Adipose tissue (tissue), 3 donors: ENCODE data around the gene CLDN9. TPM values are rescaled to one million over a fixed set of nuclear protein-coding genes. Genes with fewer than 3 reads are reported as not detected.

Experiments used
- H3K27ac ChIP-seq: one replicate; pipeline ENCODE4 v1.5.1; 2013; ENCODE audit warnings: low read depth, low read length
- WGBS, 3 donors: extraction: QIAGEN DNeasy Blood & Tissue Kit; methylation state at CpG; one replicate each; pipeline ENCODE4 v1.1.7; 2013; 5-methylcytosine and 5-hydroxymethylcytosine counted together
- polyA plus RNA-seq, 3 donors: library from polyadenylated mRNA; stranded (reverse); fragments of 200-250 nt; gene quantifications; one replicate each; pipeline ENCODE4 v1.2.3, GENCODE V29; 2013
- donor health status: healthy with polysubstance abuse.
- donor health status: Bipolar disorder and iron deficiency.
- donor health status: healthy.

CLDN9 gene
- polyA plus RNA-seq, 3 donors: 0.30 to 2.8 TPM; not detected in 1

DNA sequence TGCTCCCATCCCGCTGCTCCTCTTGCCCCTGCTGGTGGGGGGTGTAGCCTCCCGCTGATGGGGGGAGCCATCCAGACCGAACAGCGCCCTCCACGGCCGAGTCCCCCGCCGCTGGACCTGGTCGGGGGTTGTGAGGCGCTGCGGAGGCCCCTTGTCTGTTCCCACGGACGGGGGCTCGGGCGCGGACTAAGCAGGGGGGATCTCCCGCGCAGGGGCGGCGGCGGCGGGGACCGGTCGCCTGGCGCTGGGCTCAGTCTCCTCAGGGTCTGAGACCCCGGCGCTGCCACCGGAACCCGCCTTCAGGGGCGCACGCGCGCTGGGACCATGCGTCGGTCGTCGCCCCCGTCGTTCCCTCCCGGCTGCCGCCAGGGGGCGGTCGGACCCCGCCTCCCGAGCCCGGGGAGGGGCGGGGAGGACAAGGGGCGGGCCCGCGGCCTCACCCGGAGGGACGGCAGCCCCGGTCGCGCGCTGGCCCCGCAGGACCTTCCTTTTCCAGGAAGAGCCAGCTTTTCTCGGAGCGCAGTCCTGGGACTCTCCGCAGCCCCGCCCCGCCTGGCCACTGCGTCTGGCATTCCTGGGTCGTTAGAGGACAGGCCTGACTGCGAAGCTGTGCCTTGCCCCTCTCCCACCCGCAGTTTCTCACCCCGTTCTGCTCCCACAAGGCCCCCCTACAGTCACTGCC lies 46.5 kb downstream of the CLDN9 start:
- no peak overlapping the region for H3K27ac ChIP-seq
- WGBS, 3 donors: 0 to 1% (median 0%) methylated on average over 45 to 64 of the region's 67 CpGs

GRCh38 chr16:3059723-3060242 lies 47.1 kb downstream of the CLDN9 start:
- H3K27ac ChIP-seq: no peak overlapping the region
- 55 to 61% (median 56%) methylated on average over 9 of the region's 9 CpGs for WGBS, 3 donors

DNA sequence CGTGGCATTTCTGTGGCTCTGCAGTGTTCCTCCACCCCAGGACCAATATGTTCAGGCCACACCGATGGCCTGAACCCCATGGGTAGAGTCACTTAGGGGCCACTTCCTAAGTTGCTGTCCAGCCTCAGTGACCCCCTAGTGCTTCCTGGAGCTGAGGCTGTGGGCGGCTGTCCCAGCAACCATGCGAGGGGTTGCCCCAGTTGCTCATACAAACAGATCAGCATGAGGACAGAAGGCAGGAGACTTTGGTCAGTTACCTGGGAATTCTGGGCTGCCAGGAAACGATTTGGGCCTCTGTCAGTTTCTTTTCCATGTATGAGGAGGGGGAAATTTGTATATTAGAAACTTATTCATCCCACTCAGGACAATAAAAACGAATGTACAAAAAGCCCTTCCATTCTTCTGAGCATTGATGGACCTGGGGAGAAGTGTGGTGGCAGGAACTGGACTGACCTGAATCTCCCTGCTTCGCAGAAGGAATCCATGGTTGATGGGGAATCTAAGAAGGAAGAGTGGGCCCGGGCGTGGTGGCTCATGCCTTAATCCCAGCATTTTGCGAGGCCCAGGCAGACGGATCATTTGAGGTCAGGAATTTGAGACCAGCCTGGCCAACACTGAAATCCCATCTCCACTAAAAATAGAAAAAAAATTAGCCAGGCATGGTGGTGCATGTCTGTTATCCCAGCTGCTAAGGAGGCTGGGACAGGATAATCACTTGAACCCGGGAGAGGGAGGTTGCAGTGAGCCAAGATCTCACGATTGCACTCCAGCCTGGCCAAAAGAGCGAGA lies 47.8 kb downstream of the CLDN9 start:
- 83 to 87% (median 86%) methylated on average over 14 of the region's 14 CpGs for WGBS, 3 donors
- H3K27ac ChIP-seq: no peak overlapping the region

DNA sequence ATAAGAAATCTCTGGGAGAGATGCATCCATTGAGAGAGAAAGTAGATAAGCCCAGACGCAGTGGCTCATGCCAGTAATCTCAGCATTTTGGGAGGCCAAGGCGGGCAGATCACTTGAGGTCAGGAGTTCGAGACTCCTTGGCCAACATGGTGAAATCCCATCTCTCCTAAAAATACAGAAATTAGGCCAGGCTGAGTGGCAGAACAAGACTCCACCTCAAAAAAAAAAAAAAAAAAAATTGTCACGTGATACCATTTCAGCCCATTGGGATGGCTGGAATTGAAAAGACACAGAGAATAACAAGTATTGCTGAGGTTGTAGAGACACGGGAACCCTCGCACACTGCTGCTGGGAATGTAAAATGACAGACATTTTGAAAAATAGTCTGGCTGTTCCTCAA lies 49.8 kb downstream of the CLDN9 start:
- H3K27ac ChIP-seq: no peak overlapping the region
- 81 to 87% (median 86%) methylated on average over 6 of the region's 6 CpGs for WGBS, 3 donors

DNA sequence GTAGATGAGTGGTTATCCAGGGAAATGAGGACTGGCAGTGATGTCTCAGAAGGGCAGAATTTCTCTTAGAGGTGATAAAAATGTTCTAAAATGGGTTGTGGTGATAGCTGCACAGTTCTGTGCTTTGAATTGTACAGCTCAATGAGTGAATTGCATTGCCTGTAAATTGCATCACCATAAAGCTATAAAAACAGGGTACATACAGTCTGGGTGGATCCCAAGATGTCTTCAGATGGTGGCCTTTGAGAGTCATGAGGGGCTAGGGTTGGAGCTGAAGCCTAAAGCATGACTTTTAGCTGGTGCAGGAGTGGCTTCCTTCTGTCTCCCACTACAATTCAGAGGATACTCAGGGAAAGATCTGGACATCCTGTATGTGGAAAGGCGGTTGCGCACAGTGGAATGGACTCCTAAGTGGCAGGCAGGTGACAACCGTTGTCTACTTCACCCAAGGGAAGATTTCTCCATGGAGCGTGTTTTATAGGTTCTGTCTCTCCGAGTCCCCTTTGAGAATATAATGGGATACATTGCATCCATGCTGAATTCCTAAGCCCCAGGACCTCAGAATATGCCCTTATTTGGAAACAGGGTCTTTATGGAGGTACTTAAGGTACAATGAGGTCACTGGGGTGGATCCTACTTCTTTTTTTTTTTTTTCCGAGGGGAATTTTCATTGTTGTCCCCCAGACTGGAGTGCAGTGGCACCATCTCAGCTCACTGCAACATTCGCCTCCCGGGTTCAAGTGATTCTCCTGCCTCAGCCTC lies 51.1 kb downstream of the CLDN9 start:
- 92 to 98% (median 93%) methylated on average over 8 of the region's 8 CpGs for WGBS, 3 donors
- H3K27ac ChIP-seq: no peak overlapping the region

Other genes starting within 250 kb of the CLDN9 start
- 100 to 1,000 TPM; 158 to 472 (median 364) TPM for gene ELOB, start 235.6 kb upstream of the CLDN9 start, polyA plus RNA-seq
- not detected for gene PRSS33, start 225.4 kb upstream of the CLDN9 start, polyA plus RNA-seq
- not detected for gene PRSS41, start 214.5 kb upstream of the CLDN9 start, polyA plus RNA-seq
- gene PRSS21, start 195.7 kb upstream of the CLDN9 start, polyA plus RNA-seq: under 1 TPM in 2 of 3 donors, not detected in 1; 0.39 to 0.77 TPM
- 1 to 10 TPM in 1 of 3 donors, under 1 TPM in 1, not detected in 1; 0.18 to 2.4 TPM for gene ZG16B, start 182.6 kb upstream of the CLDN9 start, polyA plus RNA-seq
- gene PRSS22, start 154.8 kb upstream of the CLDN9 start, polyA plus RNA-seq: 1 to 10 TPM in 2 of 3 donors, not detected in 1; 1.2 to 7.9 TPM
- 10 to 100 TPM; 15.8 to 43.1 (median 32.4) TPM for gene FLYWCH2, start 129.7 kb upstream of the CLDN9 start, polyA plus RNA-seq
- 10 to 100 TPM in 2 of 3 donors, 1 to 10 TPM in 1; 8.8 to 23.7 (median 20.9) TPM for gene FLYWCH1, start 101.0 kb upstream of the CLDN9 start, polyA plus RNA-seq
- gene KREMEN2, start 48.6 kb upstream of the CLDN9 start, polyA plus RNA-seq: under 1 TPM in 2 of 3 donors, not detected in 1; 0.07 to 0.22 TPM
- 1 to 10 TPM; 2.9 to 7.7 (median 4.7) TPM for gene PAQR4, start 43.6 kb upstream of the CLDN9 start, polyA plus RNA-seq
- gene PKMYT1, start 32.5 kb upstream of the CLDN9 start, polyA plus RNA-seq: 1 to 10 TPM in 2 of 3 donors, under 1 TPM in 1; 0.90 to 2.2 (median 1.5) TPM
- under 1 TPM in 1 of 3 donors, not detected in 2; 0.86 TPM for gene CLDN6, start 5.3 kb downstream of the CLDN9 start, polyA plus RNA-seq
- gene TNFRSF12A, start 7.4 kb downstream of the CLDN9 start, polyA plus RNA-seq: 100 to 1,000 TPM in 1 of 3 donors, 10 to 100 TPM in 2; 23.7 to 149 (median 50.2) TPM
- gene HCFC1R1, start 11.0 kb downstream of the CLDN9 start, polyA plus RNA-seq: 100 to 1,000 TPM in 1 of 3 donors, 10 to 100 TPM in 2; 28.0 to 107 (median 55.0) TPM
- gene THOC6, start 11.1 kb downstream of the CLDN9 start, polyA plus RNA-seq: 10 to 100 TPM; 11.3 to 25.2 (median 24.8) TPM
- 10 to 100 TPM in 1 of 3 donors, 1 to 10 TPM in 1, under 1 TPM in 1; 0.45 to 77.9 (median 2.8) TPM for gene BICDL2, start 24.0 kb downstream of the CLDN9 start, polyA plus RNA-seq
- gene MMP25, start 33.6 kb downstream of the CLDN9 start, polyA plus RNA-seq: 10 to 100 TPM in 2 of 3 donors, under 1 TPM in 1; 0.84 to 57.3 (median 11.4) TPM
- gene IL32, start 52.7 kb downstream of the CLDN9 start, polyA plus RNA-seq: 100 to 1,000 TPM in 1 of 3 donors, 10 to 100 TPM in 2; 77.7 to 209 (median 87.0) TPM
- not detected for gene ZSCAN10, start 86.4 kb downstream of the CLDN9 start, polyA plus RNA-seq
- gene ZNF205, start 99.7 kb downstream of the CLDN9 start, polyA plus RNA-seq: 10 to 100 TPM in 2 of 3 donors, 1 to 10 TPM in 1; 8.7 to 16.0 (median 13.2) TPM
- gene ZNF213, start 122.1 kb downstream of the CLDN9 start, polyA plus RNA-seq: 1 to 10 TPM; 5.1 to 6.6 (median 5.2) TPM
- gene OR1F1, start 175.3 kb downstream of the CLDN9 start, polyA plus RNA-seq: not detected
- 1 to 10 TPM; 1.9 to 4.8 (median 3.2) TPM for gene ZNF200, start 222.2 kb downstream of the CLDN9 start, polyA plus RNA-seq
- 1 to 10 TPM in 2 of 3 donors, under 1 TPM in 1; 0.18 to 2.8 (median 2.1) TPM for gene MEFV, start 243.7 kb downstream of the CLDN9 start, polyA plus RNA-seq